GM12891 (cell line): ENCODE data around the gene KCTD16.

ENCODE experiments used
- POLR2A ChIP-seq: IDR thresholded peaks from 2 replicates; pipeline ENCODE4 v1.6.1; 2011; ENCODE audit warnings: low read depth, low read length, control low read depth
- POLR2AphosphoS5 ChIP-seq: IDR thresholded peaks from 2 replicates; pipeline ENCODE4 v1.6.1; 2011; ENCODE audit warnings: low read depth, low read length, control low read depth
- SPI1 ChIP-seq: IDR thresholded peaks from 2 replicates; pipeline ENCODE4 v1.6.1; 2011; ENCODE audit warnings: low read depth, low read length, control low read depth
- TAF1 ChIP-seq: IDR thresholded peaks from 2 replicates; pipeline ENCODE4 v1.6.1; 2011; ENCODE audit warnings: low read depth, low read length, control low read depth

GRCh38 chr5:144333336-144333920, 162.8 kb downstream of the KCTD16 start:
- no peak for TF ChIP-seq TAF1
- TF ChIP-seq POLR2AphosphoS5, result no peak
- TF ChIP-seq POLR2A, result no peak
- no peak for TF ChIP-seq SPI1
